IMR-90 (cell line): ENCODE data around the gene OPHN1. TPM values are rescaled to one million over a fixed set of nuclear protein-coding genes. Genes with fewer than 3 reads are reported as not detected.

ENCODE experiments used
- ATAC-seq: fragments of 200-7000 bp; cut with Tn5 transposase; 2 replicates; pipeline ENCODE4 v1.9.1; 2020; ENCODE audit warnings: low read depth, mild to moderate bottlenecking, moderate library complexity
- BruUV-seq: library from RNA; stranded (reverse); fragments of 400-500 nt; replicated peaks from 2 replicates; lab custom pipeline; 2021; lab: Mats Ljungman, UMichigan
- CTCF ChIA-PET: fragments of 300-600 bp; formaldehyde crosslinking; extraction: SDS; loops from one replicate; lab custom pipeline; 2021; ENCODE audit warnings: antibody characterized with exemption; lab: Yijun Ruan, JAX
- POLR2A ChIA-PET: fragments of 300-600 bp; sonication (Branson Sonifier 250); formaldehyde crosslinking; loops from one replicate; lab custom pipeline; 2022; ENCODE audit warnings: antibody characterized with exemption; ENCODE audit not compliant: unreplicated experiment; lab: Charles Lee
- DNase-seq: peaks from one replicate; pipeline ENCODE4 v3.0.0; 2013
- H2AFZ ChIP-seq: replicated peaks from 2 replicates; pipeline ENCODE3; 2013; ENCODE audit warnings: low read length, mild to moderate bottlenecking; ENCODE audit not compliant: poor library complexity
- H2AK5ac ChIP-seq: 2 replicates; pipeline ENCODE4 v1.6.1; 2013; ENCODE audit warnings: low read depth, low read length, inconsistent platforms
- H2AK9ac ChIP-seq: replicated peaks from 2 replicates; pipeline ENCODE3; 2013; ENCODE audit warnings: mild to moderate bottlenecking, low read depth, low read length, moderate library complexity; ENCODE audit not compliant: poor library complexity
- H2BK120ac ChIP-seq: 2 replicates; pipeline ENCODE4 v1.6.1; 2013; ENCODE audit warnings: low read depth, low read length, inconsistent platforms
- H2BK15ac ChIP-seq: 3 replicates; pipeline ENCODE4 v1.6.1; 2013; ENCODE audit warnings: low read depth, low read length, inconsistent platforms
- H2BK20ac ChIP-seq: 2 replicates; pipeline ENCODE4 v1.6.1; 2013; ENCODE audit warnings: low read depth, mild to moderate bottlenecking, inconsistent platforms, low read length, moderate library complexity
- H2BK5ac ChIP-seq: 2 replicates; pipeline ENCODE4 v1.6.1; 2013; ENCODE audit warnings: mild to moderate bottlenecking, low read depth, low read length, inconsistent platforms; ENCODE audit not compliant: poor library complexity, severe bottlenecking
- H3K14ac ChIP-seq: replicated peaks from 2 replicates; pipeline ENCODE4 v1.6.1; 2013; ENCODE audit warnings: low read depth, low read length, inconsistent platforms
- H3K18ac ChIP-seq: 2 replicates; pipeline ENCODE4 v1.6.1; 2013; ENCODE audit warnings: low read depth, low read length, control low read depth
- H3K23ac ChIP-seq: 2 replicates; pipeline ENCODE4 v1.6.1; 2013; ENCODE audit warnings: low read depth, low read length, inconsistent platforms
- H3K27ac ChIP-seq: 2 replicates; pipeline ENCODE4 v1.5.1; 2013; ENCODE audit warnings: mild to moderate bottlenecking, control low read depth, low read length; ENCODE audit not compliant: insufficient read depth
- H3K27me3 ChIP-seq: 2 replicates; pipeline ENCODE4 v1.6.1; 2013; ENCODE audit warnings: low read length; ENCODE audit not compliant: control insufficient read depth, insufficient read depth
- H3K36me3 ChIP-seq: 2 replicates; pipeline ENCODE4 v1.6.1; 2013; ENCODE audit warnings: low read length, mixed read lengths; ENCODE audit not compliant: control insufficient read depth, insufficient read depth
- H3K4ac ChIP-seq: 2 replicates; pipeline ENCODE4 v1.6.1; 2013; ENCODE audit warnings: low read depth, low read length, inconsistent platforms
- H3K4me1 ChIP-seq: 2 replicates; pipeline ENCODE4 v1.6.1; 2013; ENCODE audit warnings: low read length, mixed read lengths; ENCODE audit not compliant: control insufficient read depth, insufficient read depth
- H3K4me2 ChIP-seq: 2 replicates; pipeline ENCODE4 v1.6.1; 2013; ENCODE audit warnings: low read depth, mild to moderate bottlenecking, control low read depth, low read length, moderate library complexity
- H3K4me3 ChIP-seq: 2 replicates; pipeline ENCODE4 v1.5.1; 2013; ENCODE audit warnings: low read depth, mild to moderate bottlenecking, control low read depth, low read length, moderate library complexity; ENCODE audit not compliant: insufficient read depth
- H3K56ac ChIP-seq: 2 replicates; pipeline ENCODE4 v1.6.1; 2013; ENCODE audit warnings: low read length, inconsistent platforms; ENCODE audit not compliant: insufficient read depth; ENCODE audit errors: extremely low read depth
- H3K79me1 ChIP-seq, 2 experiments: 2 replicates each; pipeline ENCODE4 v1.6.1; 2013; ENCODE audit warnings: low read length in 2 of 2, inconsistent platforms in 1 of 2, low read depth in 1 of 2
- H3K9ac ChIP-seq: 2 replicates; pipeline ENCODE4 v1.6.1; 2013; ENCODE audit warnings: low read depth, low read length, control low read depth
- H3K9me1 ChIP-seq: 2 replicates; pipeline ENCODE4 v1.6.1; 2013; ENCODE audit warnings: low read length, inconsistent platforms; ENCODE audit not compliant: insufficient read depth
- H3K9me3 ChIP-seq: 2 replicates; pipeline ENCODE4 v1.6.1; 2013; ENCODE audit warnings: low read length; ENCODE audit not compliant: control insufficient read depth, insufficient read depth
- H4K20me1 ChIP-seq: 2 replicates; pipeline ENCODE4 v1.6.1; 2013; ENCODE audit warnings: low read length, inconsistent platforms; ENCODE audit not compliant: insufficient read depth
- H4K5ac ChIP-seq: 2 replicates; pipeline ENCODE4 v1.6.1; 2013; ENCODE audit warnings: mild to moderate bottlenecking, low read depth, low read length, control low read depth
- H4K8ac ChIP-seq, 2 experiments: 2 replicates each; pipeline ENCODE4 v1.6.1; 2013; ENCODE audit warnings: low read depth in 2 of 2, low read length in 2 of 2, control low read depth in 1 of 2, inconsistent platforms in 1 of 2
- H4K91ac ChIP-seq: 2 replicates; pipeline ENCODE4 v1.6.1; 2013; ENCODE audit warnings: low read depth, low read length, inconsistent platforms; ENCODE audit not compliant: insufficient read depth
- CEBPB ChIP-seq: IDR thresholded peaks from 2 replicates; pipeline ENCODE4 v1.6.1; 2012; ENCODE audit warnings: low read depth, low read length, improper control_type of control experiment
- CHD1 ChIP-seq: IDR thresholded peaks from 2 replicates; pipeline ENCODE4 v1.6.1; 2012; ENCODE audit warnings: low read depth, low read length, improper control_type of control experiment
- CTCF ChIP-seq: conservative IDR thresholded peaks from 2 replicates; pipeline ENCODE4 v1.5.1; 2012; ENCODE audit warnings: mild to moderate bottlenecking, low read depth, low read length, improper control_type of control experiment
- MAZ ChIP-seq: IDR thresholded peaks from 2 replicates; pipeline ENCODE4 v1.6.1; 2012; ENCODE audit warnings: low read depth, mild to moderate bottlenecking, low read length, improper control_type of control experiment, moderate library complexity, borderline replicate concordance
- RAD21 ChIP-seq: IDR thresholded peaks from 2 replicates; pipeline ENCODE4 v1.6.1; 2012; ENCODE audit warnings: low read length, improper control_type of control experiment
- WGBS, 2 experiments: methylation state at CpG; one replicate each; pipeline versions ENCODE4 v1.1.5 to v1.1.7; 2013; ENCODE audit warnings: missing lambda C conversion rate in 2 of 2; ENCODE audit not compliant: insufficient read length in 1 of 2; ENCODE audit errors: extremely low coverage in 2 of 2; 5-methylcytosine and 5-hydroxymethylcytosine counted together
- dilution Hi-C: fragments of 300-500 bp; cut with HindIII; formaldehyde crosslinking; loops from one replicate; pipeline ENCODE4 v1.14.3; 2018; ENCODE audit warnings: low sequenced_read_pairs; ENCODE audit not compliant: unreplicated experiment
- in situ Hi-C: fragments of 300-500 bp; cut with MboI; formaldehyde crosslinking; loops from 3 replicates; pipeline ENCODE4 v1.14.3; 2019; ENCODE audit warnings: low sequenced_read_pairs, inconsistent platforms, mixed read lengths
- intact Hi-C: fragments of 100-400 bp; cut with micrococcal nuclease; formaldehyde crosslinking; loops from 2 replicates; pipeline ENCODE4 v1.10.0; 2022
- polyA plus RNA-seq, 3 experiments: library from polyadenylated mRNA; depleted of rRNA; stranded (reverse); fragments of >200 nt; gene quantifications; 2 replicates each; pipeline ENCODE4 v1.2.3, GENCODE V29; 2012; ENCODE audit warnings: low replicate concordance in 1 of 3
- total RNA-seq: library from RNA; depleted of rRNA; stranded (reverse); fragments of >200 nt; gene quantifications from 2 replicates; pipeline ENCODE4 v1.2.3, GENCODE V29; 2012

OPHN1 gene
- total and polyA plus RNA-seq, 2 of the 4 experiments (the other 2 are of a cell fraction) = 4.0 to 13.1 TPM

DNA sequence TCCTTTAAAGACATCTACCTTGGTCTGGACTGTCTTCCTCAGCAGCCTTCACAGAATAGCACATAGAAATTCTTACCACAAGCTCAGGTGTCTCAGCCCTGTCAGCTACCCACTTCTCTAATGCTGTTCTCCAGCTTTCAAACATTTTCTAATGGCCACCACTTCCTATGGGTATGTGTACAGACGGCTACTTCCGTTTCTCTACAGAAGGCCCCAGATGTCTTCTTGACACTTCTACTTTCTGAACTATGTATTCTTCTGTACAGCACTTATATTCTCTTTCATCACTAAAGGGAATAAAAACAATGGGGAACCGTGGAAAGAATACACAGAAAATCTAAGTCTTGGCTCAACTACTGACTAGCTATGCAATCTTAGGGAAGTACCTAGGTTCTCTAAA, 13.3 kb downstream of the OPHN1 start:
- H2AFZ ChIP-seq = no peak overlapping the region
- no peak overlapping the region for H3K4me3 ChIP-seq
- no peak overlapping the region for H4K5ac ChIP-seq
- intact Hi-C loops (no loop called here), in situ Hi-C loops (no loop called here), dilution Hi-C loops (no loop called here)
- ATAC-seq = no peak
- no CpG with 5 or more reads among the region's 3 CpGs for WGBS, 2 experiments
- H4K20me1 ChIP-seq = 0 out of 2 replicates have a peak, but pooled peaks cover 2% of the 10 kb centered on the region
- DNase-seq = no peak
- H3K9ac ChIP-seq = no peak overlapping the region
- TF ChIP-seq RAD21 (no peak), MAZ (no peak), CHD1 (no peak), CTCF (no peak), CEBPB (no peak)
- H3K14ac ChIP-seq = no peak overlapping the region
- H3K27me3 ChIP-seq = peaks cover 1% of the 10 kb centered on the region; the same call in 1 of the 2 replicates
- no peak overlapping the region for H3K4me2 ChIP-seq
- H2AK5ac ChIP-seq = no peak overlapping the region
- POLR2A ChIA-PET = no interaction called here
- CTCF ChIA-PET = no interaction called here
- H2AK9ac ChIP-seq = no peak overlapping the region
- no peaks in the 10 kb centered on the region for H3K9me1 ChIP-seq
- peaks cover 4% of the 10 kb centered on the region; the same call in 1 of the 2 replicates for H3K4me1 ChIP-seq
- H2BK20ac ChIP-seq = no peak overlapping the region
- no peak overlapping the region for H3K23ac ChIP-seq
- H4K91ac ChIP-seq = no peak overlapping the region
- no peak overlapping the region for H2BK120ac ChIP-seq
- H3K36me3 ChIP-seq = no peaks in the 10 kb centered on the region
- H3K9me3 ChIP-seq = no peaks in the 10 kb centered on the region
- H3K79me1 ChIP-seq = peaks cover 2 to 3% of the 10 kb centered on the region in 2 experiments; a peak in 1 of 4 replicates
- no peak overlapping the region for H3K18ac ChIP-seq
- H3K56ac ChIP-seq = no peak overlapping the region
- no peak overlapping the region for H4K8ac ChIP-seq
- no peak overlapping the region for H3K27ac ChIP-seq
- H3K4ac ChIP-seq = no peak overlapping the region
- no peak overlapping the region for H2BK5ac ChIP-seq
- no peak overlapping the region for H2BK15ac ChIP-seq
- no TSS peak for BruUV-seq
